Activated CD8-positive, alpha-beta memory T cell treated with anti-CD3 and anti-CD28 coated beads for 1 hour (primary cell): ENCODE data around the gene MYO9A.
"Not testable (repeated sequence)": the region's sequence is repeated elsewhere in the genome, so short reads cannot be mapped to it uniquely, and the experiment has no call there.

Experiments
- DNase-seq, 2 donors: peaks; one replicate each; pipeline ENCODE4 v3.0.0-alpha.2; 2020; ENCODE audit warnings: low read depth in 1 of 2; ENCODE audit errors: extremely low read depth in 1 of 2

Gene MYO9A

DNA sequence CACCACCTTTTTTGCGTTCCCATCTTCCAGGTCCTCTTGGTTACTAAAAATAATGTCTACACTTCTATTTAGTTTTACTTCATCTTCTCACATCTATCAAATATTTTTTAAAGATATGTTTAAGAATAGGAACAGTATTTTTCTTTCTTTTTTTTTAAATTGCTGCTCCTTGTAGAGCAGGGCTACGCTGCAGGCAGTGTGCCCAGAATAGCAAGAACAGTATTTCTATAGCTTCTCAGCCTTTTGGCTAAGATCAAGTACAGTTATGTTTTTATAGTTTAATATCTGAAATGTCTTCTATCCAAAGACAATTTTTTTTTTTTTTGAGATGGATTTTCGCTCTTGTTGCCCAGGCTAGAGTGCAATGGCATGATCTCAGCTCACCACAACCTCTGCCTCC, 73.0 kb downstream of the MYO9A start:
- DNase-seq: no peak

DNA sequence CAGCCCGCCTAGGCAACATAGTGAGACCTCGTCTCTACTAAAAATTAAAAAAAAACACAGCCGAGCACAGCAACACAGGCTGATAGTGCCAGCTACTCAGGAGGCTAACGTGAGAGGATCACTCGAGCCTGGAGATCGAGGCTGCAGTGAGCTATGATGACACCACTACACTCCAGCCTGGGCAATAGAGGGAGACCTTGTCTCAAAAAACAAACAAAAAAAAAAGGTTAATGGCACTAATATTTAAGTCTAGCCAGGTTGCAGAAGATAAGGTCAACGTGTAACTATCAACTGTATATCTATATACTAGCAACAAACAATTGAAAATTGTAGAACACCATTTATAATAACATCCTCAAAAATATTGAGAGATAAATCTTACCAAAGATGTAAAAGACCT, 75.1 kb downstream of the MYO9A start:
- no peak for DNase-seq

DNA sequence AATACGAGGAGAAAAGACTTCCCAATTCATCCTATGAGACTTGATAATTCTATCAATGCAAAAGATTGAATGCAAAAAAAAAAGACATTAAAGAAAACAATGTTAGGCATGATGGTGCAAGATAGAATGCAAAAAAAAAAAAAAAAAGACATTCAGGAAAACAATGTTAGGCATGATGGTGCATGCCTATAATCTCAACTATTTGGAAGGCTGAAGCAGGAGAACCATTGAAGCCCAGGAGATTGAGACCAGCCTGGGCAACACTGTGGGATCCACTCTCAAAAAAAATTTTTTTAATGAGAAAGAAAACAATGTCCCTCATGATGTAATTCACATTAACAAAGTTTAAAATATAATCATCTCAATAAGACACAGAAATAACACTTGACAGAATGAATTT, 75.9 kb downstream of the MYO9A start:
- DNase-seq: no peak

DNA sequence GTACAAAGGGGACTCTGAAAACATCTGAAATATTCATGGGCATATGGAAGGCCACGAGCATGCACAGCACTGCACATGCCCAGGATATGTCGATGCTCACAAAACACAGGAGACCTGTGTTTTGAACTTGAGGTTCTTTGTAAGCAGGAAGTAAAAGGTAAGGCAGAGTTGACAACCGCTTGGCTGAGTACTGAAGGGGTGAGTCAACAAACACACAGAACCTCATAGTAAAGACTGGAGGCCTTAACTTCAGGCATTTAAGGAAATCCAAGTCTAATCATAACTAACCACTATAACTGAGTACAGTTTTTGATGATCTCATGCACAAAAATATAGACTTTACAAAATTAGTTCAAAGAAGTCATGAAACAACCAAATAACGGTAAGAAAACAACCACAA, 80.6 kb downstream of the MYO9A start:
- no peak for DNase-seq

DNA sequence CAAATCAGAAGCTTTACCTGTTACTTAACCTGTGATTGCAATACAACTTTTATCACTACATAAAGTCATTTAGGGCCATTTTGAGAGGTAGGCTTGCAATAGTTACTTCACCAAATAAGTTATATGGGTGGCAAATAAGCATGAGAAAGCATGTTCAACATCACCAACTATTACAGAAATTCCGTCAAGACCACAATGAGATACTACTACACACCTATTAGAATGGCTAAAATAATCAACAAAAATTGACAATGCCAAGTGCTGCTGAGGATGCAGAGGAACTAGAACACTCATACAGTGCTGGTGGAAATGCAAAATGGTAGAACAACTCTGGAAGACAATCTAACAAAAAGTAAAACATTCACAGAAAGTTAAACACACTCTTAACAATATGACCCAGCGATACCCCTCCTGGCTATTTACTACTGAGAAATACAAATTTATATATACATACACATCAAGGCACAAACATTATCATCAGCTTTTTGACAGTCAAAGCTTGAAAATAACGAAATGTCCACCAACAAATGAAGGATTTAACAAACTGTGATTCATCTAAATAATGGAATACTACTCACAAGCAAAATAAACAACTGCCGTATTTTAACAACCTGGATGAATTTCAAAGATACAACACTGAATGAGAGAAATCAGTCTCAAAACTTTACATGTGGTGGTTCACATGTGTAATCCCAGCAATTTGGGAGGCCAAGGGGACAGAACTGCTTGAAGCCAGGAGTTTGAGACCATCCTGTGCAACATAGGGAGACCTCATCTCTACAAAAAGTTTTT, 82.9 kb downstream of the MYO9A start:
- no peak for DNase-seq

DNA sequence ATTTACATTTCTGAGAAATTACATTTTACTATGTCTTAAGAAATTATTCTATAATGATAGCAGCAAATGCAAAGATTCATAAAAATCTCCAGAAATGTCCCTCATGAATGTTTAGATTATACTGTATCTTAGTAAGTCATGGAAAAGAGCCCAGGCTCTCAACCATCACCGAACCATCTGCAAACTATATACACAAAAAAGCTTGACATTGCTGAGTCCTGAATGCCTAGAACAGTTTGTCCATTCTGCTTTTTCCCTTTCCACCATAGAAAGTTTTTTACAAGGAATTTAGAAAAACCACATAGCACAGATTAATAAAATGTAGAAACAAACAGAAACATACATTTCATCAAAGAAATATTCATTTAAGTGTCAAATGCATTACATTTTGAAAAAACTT, 83.6 kb downstream of the MYO9A start:
- no peak for DNase-seq

DNA sequence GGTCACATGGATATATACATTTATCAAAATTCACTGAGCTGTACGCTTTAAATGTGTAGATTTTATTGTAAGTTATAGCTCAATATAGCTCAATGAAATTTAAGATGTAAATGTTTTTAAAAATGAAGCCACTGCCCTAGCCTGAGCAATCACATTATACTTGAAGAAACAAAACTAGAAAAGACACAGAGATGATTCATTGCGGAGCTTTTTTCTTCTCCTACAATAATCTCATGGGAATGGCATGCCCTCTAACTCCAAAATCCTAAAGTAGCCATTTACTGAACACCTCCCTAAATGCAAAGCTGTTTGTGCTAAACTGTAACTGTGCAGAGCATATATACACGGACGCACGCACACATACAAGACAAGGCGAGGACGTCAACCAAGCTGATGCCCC, 84.2 kb downstream of the MYO9A start:
- no peak for DNase-seq

DNA sequence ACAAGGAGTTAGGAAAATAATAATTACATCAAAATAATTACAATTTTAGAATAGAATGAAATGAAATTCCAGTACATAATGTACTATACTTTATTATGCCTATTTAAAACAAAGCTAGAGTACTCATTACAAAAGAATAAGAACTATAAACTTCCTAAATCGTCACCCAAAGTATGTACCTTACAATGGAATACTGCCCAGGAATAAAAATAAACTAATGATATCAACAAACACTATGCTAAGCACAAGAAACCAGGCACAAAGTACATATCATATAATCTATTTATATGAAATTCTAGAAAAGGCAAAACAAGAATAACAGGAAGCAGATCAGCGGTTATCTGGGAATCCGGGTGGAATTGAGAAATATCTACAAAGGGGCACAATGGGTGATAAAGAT, 84.7 kb downstream of the MYO9A start:
- DNase-seq: no peak

DNA sequence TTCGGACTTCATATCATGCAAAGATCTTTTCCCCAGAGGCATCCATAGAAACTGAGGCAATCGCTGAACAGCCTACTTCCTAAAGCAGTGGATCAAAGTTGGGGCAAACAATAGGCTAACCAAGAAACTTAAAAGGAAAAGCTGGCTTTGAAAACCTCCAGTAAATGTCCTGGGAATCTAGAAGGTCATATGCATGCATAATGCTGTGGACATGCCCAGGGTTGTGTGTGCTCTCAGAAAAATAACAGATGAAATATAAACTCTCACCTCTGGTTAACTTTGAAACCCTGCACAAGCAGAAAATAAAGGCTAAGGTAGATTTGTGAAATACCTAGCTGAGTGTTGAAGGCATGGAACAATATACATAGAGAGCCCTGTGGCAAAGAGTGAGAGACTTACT, 96.3 kb downstream of the MYO9A start:
- no peak for DNase-seq

DNA sequence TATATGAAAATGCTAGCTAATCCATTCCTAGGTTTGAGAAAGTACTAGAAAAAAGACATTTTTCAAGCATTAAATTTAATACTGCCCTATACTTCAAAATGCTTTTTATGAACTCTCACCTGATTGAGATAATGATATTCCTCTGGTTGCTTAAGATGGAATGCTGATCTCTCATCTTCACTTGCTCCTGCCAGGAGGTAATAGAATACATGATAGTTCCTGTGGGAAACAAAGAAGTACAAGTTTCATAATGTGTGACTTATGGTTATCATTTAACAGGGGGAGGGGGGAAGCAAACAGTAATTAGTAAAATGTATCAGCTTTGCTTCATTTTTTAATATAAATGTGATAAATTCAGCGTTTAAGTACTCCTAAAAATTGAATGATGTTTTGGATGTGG, 97.2 kb downstream of the MYO9A start:
- no peak for DNase-seq

- not testable (repeated sequence) for DNase-seq
These were observed 103.4 kb downstream of the MYO9A start for GRCh38 chr15:72014555-72014954.

GRCh38 chr15:72013703-72014102, 104.2 kb downstream of the MYO9A start:
- DNase-seq: no peak

GRCh38 chr15:72011302-72011942, 106.5 kb downstream of the MYO9A start:
- no peak for DNase-seq

GRCh38 chr15:72009222-72009621, 108.7 kb downstream of the MYO9A start:
- no peak for DNase-seq

DNA sequence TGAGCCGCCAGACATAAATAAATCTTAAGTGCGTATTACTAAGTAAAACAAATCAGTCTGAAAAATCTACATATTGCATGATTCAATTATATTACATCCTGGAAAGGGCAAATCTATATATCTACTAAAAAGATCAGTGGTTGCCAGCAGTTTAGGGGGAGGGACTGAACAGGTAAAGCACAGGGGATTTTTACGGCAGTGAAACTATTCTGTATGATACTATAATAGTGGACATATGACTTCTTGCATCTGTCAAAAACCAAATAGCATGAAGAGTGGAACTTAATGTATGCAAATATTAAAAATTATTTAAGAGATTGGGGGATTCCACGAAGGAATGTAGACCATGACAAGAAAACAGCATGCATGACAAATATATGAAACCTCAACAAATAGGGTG, 111.6 kb downstream of the MYO9A start:
- DNase-seq: no peak

DNA sequence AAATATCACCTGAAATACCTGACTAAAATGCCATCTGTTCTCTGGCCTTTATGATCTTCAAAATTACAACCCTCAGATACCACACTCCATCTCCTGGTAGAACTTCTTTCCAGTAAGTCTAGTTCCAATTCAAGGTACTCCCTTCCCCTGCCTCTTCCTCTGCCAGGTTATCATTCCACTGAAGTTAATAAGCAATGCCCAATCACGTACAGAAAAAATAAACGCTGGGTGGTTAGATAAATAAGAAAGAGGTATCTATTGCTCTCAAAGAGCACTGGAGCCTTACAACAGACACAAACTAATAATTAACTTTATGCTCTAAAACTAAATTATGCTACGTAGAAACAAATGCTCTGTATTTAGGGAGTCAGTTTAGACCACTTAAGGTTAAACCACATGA, 112.5 kb downstream of the MYO9A start:
- no peak for DNase-seq

DNA sequence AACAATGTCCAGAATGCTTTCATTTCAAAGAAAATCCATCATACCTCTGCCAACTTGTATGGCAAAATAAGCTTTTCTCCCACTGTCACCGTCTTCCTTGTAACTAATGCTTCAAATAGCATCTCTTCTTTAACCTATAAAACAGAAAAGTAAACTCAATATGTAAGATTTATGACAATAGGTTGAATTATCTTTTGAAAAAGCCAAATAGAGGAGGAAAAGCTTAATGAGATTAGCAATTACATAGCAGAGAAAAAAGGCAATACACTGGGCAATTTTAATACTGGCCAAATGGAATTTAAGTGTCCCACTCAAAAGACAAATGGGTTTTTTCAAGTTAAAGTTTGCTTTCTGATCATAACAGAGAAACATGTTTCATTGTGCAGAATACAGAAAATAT, 118.1 kb downstream of the MYO9A start:
- DNase-seq: no peak

DNA sequence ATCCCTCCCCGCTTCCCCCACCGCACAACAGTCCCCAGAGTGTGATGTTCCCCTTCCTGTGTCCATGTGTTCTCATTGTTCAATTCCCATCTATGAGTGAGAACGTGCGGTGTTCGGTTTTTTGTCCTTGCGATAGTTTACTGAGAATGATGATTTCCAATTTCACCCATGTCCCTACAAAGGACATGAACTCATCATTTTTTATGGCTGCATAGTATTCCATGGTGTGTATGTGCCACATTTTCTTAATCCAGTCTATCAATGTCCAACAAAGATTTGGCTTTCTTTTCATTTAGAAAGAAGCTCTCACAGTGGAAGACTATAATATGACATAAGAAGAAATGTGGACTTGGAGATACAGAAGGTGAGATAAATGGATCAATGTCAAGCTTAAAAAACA, 119.2 kb downstream of the MYO9A start:
- DNase-seq: not testable (repeated sequence)

DNA sequence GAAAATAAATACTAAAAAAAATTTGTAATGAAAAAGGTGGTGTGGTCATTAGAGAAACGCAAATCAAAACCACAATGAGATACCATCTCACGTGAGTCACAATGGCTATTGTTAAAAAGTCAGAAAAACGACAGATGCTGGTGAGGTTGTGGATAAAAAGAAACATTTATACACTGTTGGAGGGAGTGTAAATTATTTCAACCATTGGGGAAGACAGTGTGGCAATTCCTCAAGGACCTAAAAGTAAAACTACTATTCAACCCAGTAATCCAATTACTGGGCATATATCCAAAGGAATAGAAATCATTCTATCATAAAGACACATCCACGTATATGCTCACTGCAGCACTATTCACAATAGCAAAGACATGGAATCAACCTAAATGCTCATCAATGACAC, 120.3 kb downstream of the MYO9A start:
- DNase-seq: no peak

DNA sequence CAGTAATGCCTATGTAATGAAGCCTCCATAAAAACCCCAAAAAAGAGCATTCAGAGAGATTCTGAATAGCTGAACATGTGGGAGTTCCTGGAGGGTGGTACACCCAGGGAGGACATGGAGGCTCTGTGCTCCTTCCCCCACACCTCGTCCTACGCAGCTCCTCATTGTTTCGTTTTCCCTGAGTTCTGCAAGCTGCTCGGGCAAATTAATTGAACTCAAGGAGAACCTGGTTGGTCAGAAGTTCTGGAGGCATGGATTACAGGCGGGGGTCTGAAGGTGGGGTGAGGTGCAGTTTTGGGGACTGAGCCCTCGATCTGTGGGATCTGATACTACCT, 142.2 kb downstream of the MYO9A start:
- no peak for DNase-seq

DNA sequence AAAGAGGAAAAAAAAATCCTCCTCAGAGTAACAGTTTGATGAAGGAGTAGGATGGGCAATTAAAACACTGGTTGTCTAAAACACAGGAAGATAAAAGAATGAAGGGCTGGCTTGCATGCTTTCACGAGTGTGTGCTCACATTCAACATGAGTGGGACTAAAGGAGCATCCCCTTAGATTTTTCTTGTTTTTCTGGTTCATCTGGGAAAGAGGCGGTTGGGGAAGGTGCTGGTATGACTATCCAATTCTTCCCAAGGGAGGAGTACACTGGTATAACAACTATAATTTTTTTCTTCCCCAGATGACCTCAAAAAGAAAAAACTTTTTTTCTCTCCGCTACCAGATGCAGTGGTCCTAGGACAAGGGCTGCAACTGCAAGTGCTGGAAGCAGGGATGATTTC, 143.7 kb downstream of the MYO9A start:
- DNase-seq: no peak

GRCh38 chr15:71973366-71973765, 144.6 kb downstream of the MYO9A start:
- no peak for DNase-seq

- DNase-seq: no peak
These were observed 146.0 kb downstream of the MYO9A start for GRCh38 chr15:71971905-71972304.
